ENCODE data around the gene ABCB8.

Gene ABCB8

DNA sequence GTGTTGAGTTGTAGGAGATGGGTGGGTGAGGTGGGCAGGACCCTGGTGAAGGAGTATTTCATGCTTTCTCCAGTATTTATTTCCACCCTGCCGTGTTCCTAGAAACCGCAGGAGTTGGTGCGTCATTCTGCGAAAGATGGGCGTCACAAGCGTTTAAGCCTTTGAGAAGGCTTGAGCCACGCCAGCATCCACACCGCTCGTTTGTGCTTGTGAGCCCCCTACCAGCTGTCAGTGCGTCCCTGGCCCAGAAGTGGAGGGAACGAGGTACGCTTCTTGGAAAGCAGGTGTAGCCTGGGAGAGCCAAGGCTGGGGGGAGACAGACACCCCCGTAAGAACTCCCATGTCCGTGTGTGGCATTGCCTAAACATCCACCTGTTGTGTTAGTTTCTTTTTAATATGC is 63.7 kb downstream of the ABCB8 start:
- DNase-seq (ENCODE audit: low read depth), result no peak
- no peak overlapping the region for H3K4me3 ChIP-seq (ENCODE audit: low read depth, low read length)

- DNase-seq (ENCODE audit: low read depth), result no peak
- no peak overlapping the region for H3K4me3 ChIP-seq (ENCODE audit: low read depth, low read length)
Observed at GRCh38 chr7:151093748-151094147, 65.5 kb downstream of the ABCB8 start.

- no peak for DNase-seq (ENCODE audit: low read depth)
- H3K4me3 ChIP-seq (ENCODE audit: low read depth, low read length), result no peak overlapping the region
Observed at GRCh38 chr7:151094675-151095074, 66.4 kb downstream of the ABCB8 start.

DNA sequence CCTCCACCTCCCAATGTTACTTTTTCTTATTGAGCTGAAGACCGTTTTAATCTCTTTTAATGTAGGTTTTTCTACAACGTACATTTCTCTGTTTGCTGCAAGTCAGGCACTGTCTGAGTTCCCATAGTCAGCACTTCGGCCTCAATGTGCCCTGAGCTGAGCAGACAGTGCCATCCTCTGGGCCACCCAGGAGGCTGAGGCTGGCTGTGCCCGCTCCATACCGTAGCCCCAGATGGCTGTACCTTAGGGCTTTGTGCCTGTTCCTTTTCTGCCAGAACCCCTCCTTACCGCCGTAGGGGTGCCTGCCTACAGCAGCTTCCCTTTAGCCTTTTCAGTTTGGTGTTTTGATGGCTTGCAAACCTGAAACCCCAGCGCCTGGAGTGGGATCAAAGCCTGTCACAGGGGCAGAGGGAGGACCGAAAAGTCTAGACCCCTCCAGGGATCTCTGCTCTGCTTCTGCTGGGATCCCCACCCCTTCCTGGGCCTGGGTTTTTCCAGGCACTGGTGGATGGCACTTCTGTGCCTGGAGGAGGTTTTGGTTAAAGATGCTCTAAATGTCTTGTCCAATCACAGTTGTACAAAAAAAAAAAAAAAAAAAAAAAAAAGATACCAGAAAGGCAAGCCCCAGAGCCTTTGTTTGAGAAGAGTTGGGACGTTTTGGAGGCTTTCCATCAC is 67.0 kb downstream of the ABCB8 start:
- no peak overlapping the region for H3K4me3 ChIP-seq (ENCODE audit: low read depth, low read length)
- DNase-seq (ENCODE audit: low read depth), result no peak

- no peak overlapping the region for H3K4me3 ChIP-seq (ENCODE audit: low read depth, low read length)
- no peak for DNase-seq (ENCODE audit: low read depth)
Observed at GRCh38 chr7:151095828-151096475, 67.7 kb downstream of the ABCB8 start.
